Fibroblast of lung (primary cell): ENCODE results near the gene GOLM1. TPM values are rescaled to one million over a fixed set of nuclear protein-coding genes. Genes with fewer than 3 reads are reported as not detected.

Experiments
- DNase-seq, 2 donors: peaks; one replicate each; pipeline versions ENCODE4 v3.0.0 to v3.0.0-alpha.2; 2010; ENCODE audit warnings: low read depth in 2 of 2
- H2AFZ ChIP-seq: 2 replicates; pipeline ENCODE4 v1.5.1; 2012; ENCODE audit warnings: low read length, control low read depth, inconsistent platforms
- H3K27ac ChIP-seq: 2 replicates; pipeline ENCODE4 v1.5.1; 2011; ENCODE audit warnings: low read length, control low read depth; ENCODE audit not compliant: insufficient read depth
- H3K27me3 ChIP-seq: 2 replicates; pipeline ENCODE4 v1.5.1; 2011; ENCODE audit warnings: mild to moderate bottlenecking, low read length; ENCODE audit not compliant: control insufficient read depth, insufficient read depth
- H3K36me3 ChIP-seq: 2 replicates; pipeline ENCODE4 v1.5.1; 2011; ENCODE audit warnings: low read length; ENCODE audit not compliant: control insufficient read depth, insufficient read depth
- H3K4me1 ChIP-seq: 2 replicates; pipeline ENCODE4 v1.5.1; 2011; ENCODE audit warnings: low read length; ENCODE audit not compliant: control insufficient read depth, insufficient read depth; ENCODE audit errors: extremely low read depth
- H3K4me2 ChIP-seq: 2 replicates; pipeline ENCODE4 v1.5.1; 2011; ENCODE audit warnings: low read length, control low read depth; ENCODE audit not compliant: insufficient read depth; ENCODE audit errors: extremely low read depth
- H3K4me3 ChIP-seq, 4 experiments: fragments of 200-600 bp in 1 of 4; sonication (generic) in 1 of 4; replicated peaks in 1 of 4; 2 replicates each; pipeline ENCODE4 v1.5.1; 2011 to 2016; ENCODE audit warnings: low read length in 4 of 4, low read depth in 3 of 4, mild to moderate bottlenecking in 3 of 4, control low read depth in 2 of 4, inconsistent platforms in 1 of 4, mixed read lengths in 1 of 4; ENCODE audit not compliant: insufficient read depth in 1 of 4; ENCODE audit errors: control extremely low read depth in 1 of 4
- H3K79me2 ChIP-seq: 2 replicates; pipeline ENCODE4 v1.5.1; 2012; ENCODE audit warnings: mild to moderate bottlenecking, low read length, inconsistent platforms; ENCODE audit not compliant: control insufficient read depth, insufficient read depth
- H3K9ac ChIP-seq: 2 replicates; pipeline ENCODE4 v1.5.1; 2011; ENCODE audit warnings: mild to moderate bottlenecking, low read length, control low read depth; ENCODE audit not compliant: insufficient read depth
- H3K9me3 ChIP-seq: 2 replicates; pipeline ENCODE4 v1.5.1; 2012; ENCODE audit warnings: low read depth, low read length; ENCODE audit not compliant: control insufficient read depth, insufficient read depth
- H4K20me1 ChIP-seq: 2 replicates; pipeline ENCODE4 v1.5.1; 2011; ENCODE audit warnings: low read length; ENCODE audit not compliant: control insufficient read depth, insufficient read depth; ENCODE audit errors: extremely low read depth
- EZH2 ChIP-seq: IDR thresholded peaks from 2 replicates; pipeline ENCODE4 v1.5.1; 2012; ENCODE audit warnings: low read length, control low read depth, mild to moderate bottlenecking; ENCODE audit errors: missing control alignments
- polyA plus RNA-seq, 2 donors: library from polyadenylated mRNA; depleted of rRNA in 1 of 2; stranded (reverse) in 1 of 2; unstranded in 1 of 2; fragments of >200 nt; gene quantifications; 2 replicates each; pipeline ENCODE4 v1.2.1, GENCODE V29; 2011 to 2012; ENCODE audit warnings: missing spikeins in 1 of 2
- total RNA-seq: library from RNA; depleted of rRNA; stranded (reverse); fragments of >200 nt; gene quantifications from 2 replicates; pipeline ENCODE4 v1.2.1, GENCODE V29; 2014
- TF ChIP-seq, protein P1 (sequence below), 2 donors: IDR thresholded peaks in 1 of 2; conservative IDR thresholded peaks in 1 of 2; 1 replicate in 1 of 2; 2 replicates in 1 of 2; pipeline ENCODE4 v1.5.1; 2011 to 2012; ENCODE audit warnings: low read length in 2 of 2, control low read depth in 1 of 2, inconsistent platforms in 1 of 2, low read depth in 1 of 2, mild to moderate bottlenecking in 1 of 2

GOLM1 gene
- total and polyA plus RNA-seq, 2 donors (not counting 1 experiment from before 2014, with no cell fraction given), result 46.7 to 64.0 TPM

DNA sequence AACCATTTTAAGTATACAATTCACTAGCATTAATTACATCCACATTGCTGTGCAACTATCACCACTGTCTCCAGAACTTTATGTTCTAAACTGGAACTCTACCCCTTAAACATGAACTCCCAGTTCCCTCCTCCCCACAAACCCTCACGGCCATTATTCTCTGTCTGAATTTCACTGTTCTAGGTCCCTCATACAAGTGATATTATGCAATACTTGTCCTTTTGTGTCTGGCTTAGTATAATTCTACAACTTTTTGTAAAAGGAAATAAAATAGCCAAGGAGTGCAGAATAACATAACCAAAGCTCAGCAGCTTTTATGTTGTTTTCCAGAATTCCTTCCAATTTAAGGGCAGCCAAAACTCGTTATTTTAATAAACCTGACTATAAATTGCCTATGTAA is 105.2 kb downstream of the GOLM1 start:
- no peaks in the 10 kb centered on the region for H3K9me3 ChIP-seq
- peaks cover 2% of the 10 kb centered on the region for H3K36me3 ChIP-seq
- H2AFZ ChIP-seq, result no peak overlapping the region
- no peak overlapping the region for H3K9ac ChIP-seq
- no peaks in the 10 kb centered on the region for H4K20me1 ChIP-seq
- TF ChIP-seq, protein P1, sequence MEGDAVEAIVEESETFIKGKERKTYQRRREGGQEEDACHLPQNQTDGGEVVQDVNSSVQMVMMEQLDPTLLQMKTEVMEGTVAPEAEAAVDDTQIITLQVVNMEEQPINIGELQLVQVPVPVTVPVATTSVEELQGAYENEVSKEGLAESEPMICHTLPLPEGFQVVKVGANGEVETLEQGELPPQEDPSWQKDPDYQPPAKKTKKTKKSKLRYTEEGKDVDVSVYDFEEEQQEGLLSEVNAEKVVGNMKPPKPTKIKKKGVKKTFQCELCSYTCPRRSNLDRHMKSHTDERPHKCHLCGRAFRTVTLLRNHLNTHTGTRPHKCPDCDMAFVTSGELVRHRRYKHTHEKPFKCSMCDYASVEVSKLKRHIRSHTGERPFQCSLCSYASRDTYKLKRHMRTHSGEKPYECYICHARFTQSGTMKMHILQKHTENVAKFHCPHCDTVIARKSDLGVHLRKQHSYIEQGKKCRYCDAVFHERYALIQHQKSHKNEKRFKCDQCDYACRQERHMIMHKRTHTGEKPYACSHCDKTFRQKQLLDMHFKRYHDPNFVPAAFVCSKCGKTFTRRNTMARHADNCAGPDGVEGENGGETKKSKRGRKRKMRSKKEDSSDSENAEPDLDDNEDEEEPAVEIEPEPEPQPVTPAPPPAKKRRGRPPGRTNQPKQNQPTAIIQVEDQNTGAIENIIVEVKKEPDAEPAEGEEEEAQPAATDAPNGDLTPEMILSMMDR (conservative IDR thresholded peaks at IDR 0.05 in 1 of 2, IDR thresholded peaks at IDR 0.05 in 1 of 2; ENCODE audit: low read depth in 1 of 2, low read length in 2 of 2), result no peak
- no peak for TF ChIP-seq EZH2
- no peak overlapping the region for H3K27ac ChIP-seq
- no peak for DNase-seq
- no peaks in the 10 kb centered on the region for H3K79me2 ChIP-seq
- no peak overlapping the region for H3K4me2 ChIP-seq
- H3K27me3 ChIP-seq, result no peaks in the 10 kb centered on the region
- H3K4me1 ChIP-seq, result no peaks in the 10 kb centered on the region
- H3K4me3 ChIP-seq, result no peak overlapping the region

DNA sequence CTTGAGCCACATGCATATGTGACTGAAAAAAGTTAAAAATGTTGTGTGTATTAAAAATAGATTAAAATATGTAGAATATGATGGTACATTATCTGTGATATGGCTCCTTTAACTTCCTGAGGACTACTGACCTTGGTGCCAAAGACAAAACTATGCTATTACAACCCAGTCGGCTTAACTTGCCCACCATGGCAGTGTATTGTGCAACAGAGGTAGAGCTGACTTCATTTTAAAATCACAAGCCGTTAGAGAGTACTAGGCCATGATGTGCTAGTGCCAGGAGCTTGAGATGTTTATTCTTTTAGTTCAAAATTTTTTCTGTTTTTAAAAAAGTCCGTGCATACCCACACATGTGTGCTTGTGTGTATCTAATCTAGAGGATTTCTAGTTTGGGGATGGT is 112.1 kb downstream of the GOLM1 start:
- H3K4me3 ChIP-seq, result no peak overlapping the region
- no peak for TF ChIP-seq EZH2
- TF ChIP-seq, protein P1 (conservative IDR thresholded peaks at IDR 0.05 in 1 of 2, IDR thresholded peaks at IDR 0.05 in 1 of 2; ENCODE audit: low read depth in 1 of 2, low read length in 2 of 2), result no peak

DNA sequence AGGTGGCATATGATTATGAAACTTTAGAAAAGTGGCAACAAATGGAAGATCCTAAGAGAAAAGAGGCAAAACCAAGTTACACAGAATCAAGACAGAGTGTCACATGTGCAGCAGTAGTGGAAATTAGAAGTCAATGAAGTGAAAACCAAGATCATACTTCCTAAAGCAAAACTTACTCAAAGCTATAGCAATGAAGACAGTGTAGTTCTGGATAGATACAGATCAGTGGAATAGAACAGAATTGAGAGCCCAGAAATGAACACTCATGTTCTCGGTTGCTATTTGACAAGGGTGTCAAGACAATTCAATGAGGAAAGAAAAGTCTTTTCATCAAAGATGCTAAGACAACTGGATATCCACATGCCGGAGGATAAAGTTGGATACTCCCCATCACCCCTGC is 114.9 kb downstream of the GOLM1 start:
- Histone ChIP-seq H3K79me2 (no peaks in the 10 kb centered on the region), H3K9ac (no peak overlapping the region), H3K27ac (no peak overlapping the region), H3K4me2 (no peak overlapping the region), H2AFZ (no peak overlapping the region), H3K36me3 (peaks cover 3% of the 10 kb centered on the region), H3K27me3 (no peaks in the 10 kb centered on the region), H3K9me3 (no peaks in the 10 kb centered on the region), H4K20me1 (no peaks in the 10 kb centered on the region), H3K4me1 (no peaks in the 10 kb centered on the region), H3K4me3 (no peak overlapping the region)
- no peak for DNase-seq
- TF ChIP-seq, protein P1 (conservative IDR thresholded peaks at IDR 0.05 in 1 of 2, IDR thresholded peaks at IDR 0.05 in 1 of 2; ENCODE audit: low read depth in 1 of 2, low read length in 2 of 2), result no peak
- no peak for TF ChIP-seq EZH2

More for the DNA sequence above, 112.1 kb downstream of the GOLM1 start:
- H3K27ac ChIP-seq, result no peak overlapping the region
- no peaks in the 10 kb centered on the region for H3K4me1 ChIP-seq
- H2AFZ ChIP-seq, result no peak overlapping the region
- no peaks in the 10 kb centered on the region for H3K79me2 ChIP-seq
- H3K9ac ChIP-seq, result no peak overlapping the region
- H3K27me3 ChIP-seq, result no peaks in the 10 kb centered on the region
- H3K4me2 ChIP-seq, result no peak overlapping the region
- no peaks in the 10 kb centered on the region for H3K9me3 ChIP-seq
- H3K36me3 ChIP-seq, result no peaks in the 10 kb centered on the region
- no peak for DNase-seq
- H4K20me1 ChIP-seq, result no peaks in the 10 kb centered on the region
